Esophagus squamous epithelium (tissue), 5 donors: ENCODE measurements around the gene AAMDC. TPM values are rescaled to one million over a fixed set of nuclear protein-coding genes. Genes with fewer than 3 reads are reported as not detected.

Experiments
- DNase-seq: peaks from one replicate; lab custom pipeline; 2025; lab: John Stamatoyannopoulos, UW
- H3K27ac ChIP-seq, 4 donors: fragments of 200-600 bp; sonication (generic); one replicate each; pipeline ENCODE4 v1.5.1; 2016 to 2019; ENCODE audit warnings: mild to moderate bottlenecking in 1 of 4
- H3K27me3 ChIP-seq, 4 donors: fragments of 200-600 bp; sonication (generic); 1 replicate in 3 of 4; 2 replicates in 1 of 4; pipeline versions ENCODE4 v1.5.1 to v1.6.0; 2017 to 2021; ENCODE audit warnings: antibody characterized with exemption in 1 of 4
- H3K36me3 ChIP-seq, 3 donors: fragments of 200-600 bp; sonication (generic); one replicate each; pipeline ENCODE4 v1.5.1; 2016 to 2019
- H3K4me1 ChIP-seq, 3 donors: fragments of 200-600 bp; sonication (generic); one replicate each; pipeline ENCODE4 v1.5.1; 2017 to 2019
- H3K4me3 ChIP-seq, 4 donors: fragments of 200-600 bp; sonication (generic); 1 replicate in 3 of 4; 2 replicates in 1 of 4; pipeline ENCODE4 v1.5.1; 2016 to 2019; ENCODE audit warnings: mild to moderate bottlenecking in 2 of 4, moderate library complexity in 1 of 4
- H3K9me3 ChIP-seq, 3 donors: fragments of 200-600 bp; sonication (generic); one replicate each; pipeline ENCODE4 v1.5.1; 2016 to 2019
- CTCF ChIP-seq, 6 experiments: fragments of 450-650 bp in 4 of 6; fragments of 200-600 bp in 2 of 6; sonication (generic) in 2 of 6; IDR thresholded peaks; one replicate each; pipeline ENCODE4 v1.5.1; 2016 to 2019; ENCODE audit warnings: antibody characterized with exemption in 6 of 6, mild to moderate bottlenecking in 4 of 6, moderate library complexity in 4 of 6
- POLR2A ChIP-seq, 4 donors: fragments of 450-650 bp; IDR thresholded peaks; one replicate each; pipeline ENCODE4 v1.6.1; 2017; ENCODE audit warnings: antibody characterized with exemption in 4 of 4, mild to moderate bottlenecking in 4 of 4, moderate library complexity in 3 of 4
- WGBS, 2 donors: methylation state at CpG; one replicate each; pipeline ENCODE4 v1.1.5; 2018; 5-methylcytosine and 5-hydroxymethylcytosine counted together
- intact Hi-C: fragments of 100-400 bp; cut with DNase I; formaldehyde crosslinking; loops from one replicate; pipeline ENCODE4 v1.15.0; 2022
- total RNA-seq, 4 donors: library from RNA; depleted of rRNA; stranded (reverse); fragments of >200 nt; gene quantifications; one replicate each; pipeline ENCODE4 v1.1.0, GENCODE V29; 2016
- donor health status: DM: yes; HTN: yes; CAD: no.

Gene AAMDC
- total RNA-seq, 4 donors from 2014 or later = 0.83 to 15.4 (median 2.2) TPM

GRCh38 chr11:77865805-77866204, 44.9 kb downstream of the AAMDC start:
- no peaks in the 10 kb centered on the region for H3K27me3 ChIP-seq
- H3K9me3 ChIP-seq = no peaks in the 10 kb centered on the region
- H3K36me3 ChIP-seq = peaks cover 0 to 54% (median 0%) of the 10 kb centered on the region in 3 donors
- no peak overlapping the region for H3K4me3 ChIP-seq
- H3K27ac ChIP-seq = no peak overlapping the region
- 63 to 86% methylated on average over 1 of the region's 1 CpG for WGBS, 2 donors
- no peak for TF ChIP-seq POLR2A (IDR thresholded peaks at IDR 0.05)
- TF ChIP-seq CTCF (IDR thresholded peaks at IDR 0.05) = no peak
- DNase-seq = no peak
- H3K4me1 ChIP-seq = no peaks in the 10 kb centered on the region
- intact Hi-C loops = no loop called here

- TF ChIP-seq CTCF (IDR thresholded peaks at IDR 0.05) = no peak
- no peak for TF ChIP-seq POLR2A (IDR thresholded peaks at IDR 0.05)
- intact Hi-C loops = no loop called here
- Histone ChIP-seq H3K36me3 (peaks cover 0 to 59% (median 0%) of the 10 kb centered on the region in 3 donors), H3K9me3 (no peaks in the 10 kb centered on the region), H3K27ac (no peak overlapping the region), H3K4me3 (no peak overlapping the region), H3K27me3 (no peaks in the 10 kb centered on the region), H3K4me1 (no peaks in the 10 kb centered on the region)
- no peak for DNase-seq
- WGBS, 2 donors = 83 to 100% methylated on average over 1 of the region's 1 CpG
Measured at GRCh38 chr11:77866336-77866735, 45.4 kb downstream of the AAMDC start.

- Histone ChIP-seq H3K4me1 (no peaks in the 10 kb centered on the region), H3K27ac (no peak overlapping the region), H3K9me3 (no peaks in the 10 kb centered on the region), H3K36me3 (peaks cover 0 to 58% (median 0%) of the 10 kb centered on the region in 3 donors), H3K4me3 (no peak overlapping the region), H3K27me3 (no peaks in the 10 kb centered on the region)
- no peak for TF ChIP-seq CTCF (IDR thresholded peaks at IDR 0.05)
- no peak for TF ChIP-seq POLR2A (IDR thresholded peaks at IDR 0.05)
- DNase-seq = no peak
- intact Hi-C loops = no loop called here
- 88 to 97% methylated on average over 4 of the region's 4 CpGs for WGBS, 2 donors
Measured at GRCh38 chr11:77868744-77869143, 47.8 kb downstream of the AAMDC start.

GRCh38 chr11:77871855-77872254, 50.9 kb downstream of the AAMDC start:
- no peaks in the 10 kb centered on the region for H3K27me3 ChIP-seq
- intact Hi-C loops = no loop called here
- 80 to 95% methylated on average over 2 to 3 of the region's 3 CpGs for WGBS, 2 donors
- H3K36me3 ChIP-seq = peaks cover 0 to 79% (median 0%) of the 10 kb centered on the region in 3 donors
- TF ChIP-seq POLR2A (IDR thresholded peaks at IDR 0.05) (no peak), CTCF (IDR thresholded peaks at IDR 0.05) (no peak)
- DNase-seq = no peak
- H3K27ac ChIP-seq = no peak overlapping the region
- no peak overlapping the region for H3K4me3 ChIP-seq
- H3K4me1 ChIP-seq = no peaks in the 10 kb centered on the region
- H3K9me3 ChIP-seq = no peaks in the 10 kb centered on the region

GRCh38 chr11:77873345-77873744, 52.4 kb downstream of the AAMDC start:
- H3K27me3 ChIP-seq = no peaks in the 10 kb centered on the region
- H3K4me3 ChIP-seq = no peak overlapping the region
- WGBS, 2 donors = 80 to 93% methylated on average over 1 of the region's 1 CpG
- intact Hi-C loops = no loop called here
- no peaks in the 10 kb centered on the region for H3K9me3 ChIP-seq
- TF ChIP-seq POLR2A (IDR thresholded peaks at IDR 0.05) = no peak
- TF ChIP-seq CTCF (IDR thresholded peaks at IDR 0.05) = no peak
- peaks cover 0 to 94% (median 0%) of the 10 kb centered on the region in 3 donors for H3K36me3 ChIP-seq
- H3K4me1 ChIP-seq = peaks cover 0 to 5% (median 0%) of the 10 kb centered on the region in 3 donors
- no peak overlapping the region for H3K27ac ChIP-seq
- no peak for DNase-seq
